Left cardiac atrium (tissue), 4 donors: ENCODE measurements around the gene SMYD3. TPM values are rescaled to one million over a fixed set of nuclear protein-coding genes. Genes with fewer than 3 reads are reported as not detected.

Source experiments
- ATAC-seq, 2 donors: fragments of 200-7000 bp; cut with Tn5 transposase; one replicate each; pipeline ENCODE4 v1.9.1; 2020; ENCODE audit warnings: mild to moderate bottlenecking in 2 of 2, moderate library complexity in 2 of 2
- DNase-seq: peaks from one replicate; pipeline ENCODE4 v3.0.0-alpha.2; 2020
- intact Hi-C, 2 donors: fragments of 100-400 bp; cut with DNase I; formaldehyde crosslinking; loops; one replicate each; pipeline versions ENCODE4 v1.14.1 to v1.15.1; 2022 to 2023
- total RNA-seq, 2 donors: library from RNA; stranded (reverse); fragmentation: NEBNext Ultra II Directional; extraction: Animal tissue kit (Norgen Biotek cat#: 25700); gene quantifications; one replicate each; pipeline ENCODE4 v1.2.1, GENCODE V29; 2021
- donor health status: DM: no; HTN: yes; CAD: no.
- donor health status: DM: no; HTN: yes; CAD: no; lungs with severe emphysema.
- donor health status: DM: yes; HTN: yes; CAD: no.
- donor health status: Dilated cardiomyopathy.

Gene SMYD3
- total RNA-seq, 2 donors from 2014 or later, result 6.5 to 11.9 TPM

DNA sequence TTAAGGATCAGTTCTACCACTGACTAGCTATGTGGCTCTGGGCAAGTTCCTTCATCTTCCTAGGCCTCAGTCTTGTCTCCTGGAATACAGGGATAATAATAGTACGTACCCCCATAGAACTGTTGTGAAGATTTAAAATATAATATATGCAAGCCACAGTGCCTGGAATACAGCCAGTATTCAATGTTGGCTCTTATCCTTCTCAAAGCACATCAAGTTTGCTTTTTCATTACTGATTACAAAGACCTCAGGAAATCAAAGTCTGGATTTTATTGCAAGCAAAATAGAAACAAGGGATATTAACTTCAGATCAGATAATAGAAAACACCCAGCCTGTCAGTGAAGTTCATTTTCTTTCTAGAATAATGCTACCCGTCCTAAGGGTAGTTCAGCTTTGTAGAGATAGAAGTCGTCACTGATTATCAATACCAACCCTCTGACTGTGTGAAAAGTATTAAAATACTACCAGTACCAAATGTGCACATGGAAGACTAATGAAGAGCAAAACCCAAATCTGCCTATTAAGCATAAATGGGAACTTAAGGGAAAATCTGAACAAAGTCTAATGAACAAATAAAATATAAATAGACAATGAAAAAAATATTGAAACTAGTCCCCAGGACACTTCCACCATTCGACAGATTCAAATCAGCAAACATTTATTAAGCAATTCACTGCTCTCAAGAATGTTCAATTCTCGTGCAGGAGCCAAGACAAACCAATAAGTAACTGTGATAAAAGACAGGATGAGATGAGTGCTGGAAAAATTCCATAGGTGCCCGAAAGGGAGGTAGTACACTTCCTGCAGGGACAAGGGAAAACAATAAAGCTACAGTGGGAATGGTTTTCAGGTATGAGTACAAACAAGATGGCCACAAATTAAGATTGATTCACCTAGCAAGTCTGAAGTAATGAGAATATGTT lies 206.2 kb downstream of the SMYD3 start:
- intact Hi-C loops, result no loop called here
- ATAC-seq (no peak), DNase-seq (no peak)

- DNase-seq, result no peak
- intact Hi-C loops, result no loop called here
- no peak for ATAC-seq
These were observed 209.5 kb downstream of the SMYD3 start for GRCh38 chr1:246297279-246298265.

DNA sequence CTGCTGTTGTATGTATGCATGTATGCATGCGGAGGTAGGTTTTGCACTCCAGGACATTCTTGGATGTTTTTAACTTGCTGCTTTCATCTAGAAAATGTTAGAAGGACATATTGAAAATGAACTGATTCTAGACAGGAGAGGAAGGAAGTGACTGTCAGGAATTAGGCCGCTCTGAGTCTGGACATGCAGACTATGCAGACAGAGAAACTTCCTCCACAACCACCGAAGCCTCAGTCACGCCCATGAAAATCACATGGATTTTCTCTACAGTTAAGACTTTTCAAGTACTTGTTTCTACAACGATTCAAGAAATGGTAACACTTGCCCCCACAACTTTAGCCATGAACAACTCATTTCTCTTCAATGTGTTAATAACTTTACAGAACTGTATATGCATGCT lies 211.1 kb downstream of the SMYD3 start:
- intact Hi-C loops, result no loop called here
- DNase-seq (no peak), ATAC-seq (no peak)

DNA sequence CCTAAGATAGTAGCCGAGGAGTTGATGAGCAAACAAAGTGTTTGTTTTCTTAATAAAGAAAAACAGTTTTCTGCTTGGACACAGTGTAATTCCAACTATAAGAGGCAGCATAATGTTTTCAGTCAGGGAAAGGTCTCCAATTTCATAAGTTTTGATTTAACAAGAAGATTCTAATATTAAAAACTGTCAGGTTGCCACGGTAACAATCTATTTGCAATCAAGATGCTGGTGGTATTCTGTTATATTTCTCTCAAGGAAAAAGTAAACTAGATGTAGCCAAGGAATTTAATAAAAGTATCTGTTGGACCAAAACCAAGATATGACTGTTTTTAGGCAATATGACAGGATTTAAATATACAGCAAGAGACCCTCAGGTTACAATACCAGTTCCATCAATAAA lies 211.7 kb downstream of the SMYD3 start:
- intact Hi-C loops, result no loop called here
- no peak for DNase-seq
- ATAC-seq, result no peak

DNA sequence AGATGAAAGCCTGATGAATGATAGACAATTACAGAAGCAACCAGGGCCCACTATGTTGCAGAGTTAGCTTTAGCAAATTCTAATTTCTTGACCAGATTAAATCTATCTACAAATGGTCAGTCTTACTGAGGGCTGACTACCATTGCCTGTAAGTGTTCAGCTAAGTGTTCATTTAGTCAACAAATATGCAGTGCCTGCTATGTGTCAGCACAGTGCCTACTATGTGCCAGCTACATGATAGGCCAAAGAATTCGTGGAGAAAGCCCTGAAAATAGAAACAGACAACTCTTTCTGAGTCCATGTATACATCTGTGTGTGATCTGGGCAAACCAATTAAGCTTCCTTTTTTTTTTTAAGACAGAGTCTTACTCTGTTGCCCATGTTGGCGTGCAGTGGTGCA lies 212.8 kb downstream of the SMYD3 start:
- intact Hi-C loops, result no loop called here
- DNase-seq, result no peak
- ATAC-seq, result no peak

DNA sequence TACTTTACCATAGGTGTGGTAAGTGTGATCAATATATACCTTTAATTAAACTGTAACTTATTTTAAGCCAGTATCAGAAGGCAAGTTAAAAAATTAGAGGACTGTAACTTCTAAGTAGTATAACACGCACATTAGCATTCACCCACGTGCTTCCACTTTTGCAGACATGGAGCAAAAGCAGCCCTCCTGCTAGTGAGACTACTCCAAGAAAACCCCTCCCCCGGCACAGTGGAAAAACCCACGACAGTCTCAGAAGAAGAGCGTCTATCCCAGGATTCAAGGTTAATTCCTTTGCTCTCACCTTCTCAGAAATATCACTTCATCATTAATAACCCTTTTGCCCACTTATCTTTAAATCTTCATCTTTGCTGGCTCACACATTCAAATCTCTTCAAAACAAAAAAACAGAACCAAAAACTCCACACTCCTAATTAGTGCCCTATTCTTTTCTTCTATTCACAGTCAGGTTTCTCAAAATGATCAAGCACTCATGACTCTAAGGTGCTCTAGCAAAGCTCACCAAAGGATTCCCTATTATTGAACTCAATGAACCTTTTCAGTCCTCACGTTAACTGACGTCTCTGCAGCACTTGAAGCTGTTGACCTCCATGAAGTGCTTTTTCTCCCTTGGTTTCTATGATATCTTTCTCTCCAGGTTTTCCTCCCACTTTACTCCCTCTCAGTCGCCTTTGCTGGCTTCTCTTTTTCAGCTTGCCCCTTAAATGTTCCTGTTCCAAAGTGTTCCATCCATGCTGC lies 213.5 kb downstream of the SMYD3 start:
- ATAC-seq (no peak), DNase-seq (no peak)
- intact Hi-C loops, result no loop called here

- DNase-seq, result no peak
- no peak for ATAC-seq
- intact Hi-C loops, result no loop called here
These were observed 214.5 kb downstream of the SMYD3 start for GRCh38 chr1:246292571-246292970.

- intact Hi-C loops, result no loop called here
- ATAC-seq, result no peak
- no peak for DNase-seq
These were observed 216.0 kb downstream of the SMYD3 start for GRCh38 chr1:246291127-246291526.

DNA sequence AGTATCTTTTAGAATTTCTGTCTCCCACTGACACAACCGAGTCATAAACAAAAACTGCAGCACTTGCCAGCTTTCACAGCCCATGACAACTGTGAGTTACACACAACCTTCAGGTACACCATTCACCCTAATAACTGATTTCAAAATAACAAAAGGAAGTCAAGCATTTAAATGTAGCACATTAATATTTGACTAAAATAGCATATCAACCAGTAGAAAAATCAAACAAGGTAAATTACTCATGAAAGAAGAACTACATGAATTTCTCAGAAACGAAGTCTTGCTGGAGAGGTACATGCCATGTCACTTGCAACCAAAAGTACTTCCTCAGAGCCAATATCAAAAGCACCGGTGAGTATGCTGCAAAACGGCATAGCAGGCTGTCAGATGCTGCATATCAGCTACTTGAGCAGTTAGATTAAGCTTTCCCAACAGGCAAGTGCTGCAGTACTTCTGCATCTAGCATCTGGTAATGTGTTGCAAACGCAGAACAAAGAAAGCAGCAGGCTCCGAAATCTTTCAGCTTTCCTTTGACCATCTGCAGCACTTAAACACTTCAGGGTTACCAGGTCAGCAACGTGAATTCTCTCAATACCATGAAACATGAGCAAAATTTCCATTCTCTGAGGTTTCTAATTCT lies 223.2 kb downstream of the SMYD3 start:
- intact Hi-C loops, result no loop called here
- DNase-seq, result no peak
- no peak for ATAC-seq

DNA sequence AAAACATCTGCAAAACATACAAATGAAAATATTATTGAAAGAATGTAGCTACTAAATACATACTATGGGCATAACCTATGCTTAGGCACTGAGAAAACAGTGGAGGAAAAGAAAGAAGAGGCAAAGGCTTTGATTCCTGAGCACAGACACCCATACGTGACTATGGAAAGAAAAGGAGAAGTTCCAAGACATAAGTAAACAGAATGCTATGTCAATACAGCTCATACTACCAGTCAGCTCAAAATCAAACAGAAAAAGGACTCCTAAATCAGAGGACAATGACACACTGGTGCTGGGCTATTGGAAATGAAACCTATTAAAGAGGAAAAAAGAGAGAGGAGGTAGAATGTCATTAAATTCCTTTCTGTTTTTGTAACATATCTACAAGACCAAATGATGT lies 225.4 kb downstream of the SMYD3 start:
- intact Hi-C loops, result no loop called here
- DNase-seq (no peak), ATAC-seq (no peak)

DNA sequence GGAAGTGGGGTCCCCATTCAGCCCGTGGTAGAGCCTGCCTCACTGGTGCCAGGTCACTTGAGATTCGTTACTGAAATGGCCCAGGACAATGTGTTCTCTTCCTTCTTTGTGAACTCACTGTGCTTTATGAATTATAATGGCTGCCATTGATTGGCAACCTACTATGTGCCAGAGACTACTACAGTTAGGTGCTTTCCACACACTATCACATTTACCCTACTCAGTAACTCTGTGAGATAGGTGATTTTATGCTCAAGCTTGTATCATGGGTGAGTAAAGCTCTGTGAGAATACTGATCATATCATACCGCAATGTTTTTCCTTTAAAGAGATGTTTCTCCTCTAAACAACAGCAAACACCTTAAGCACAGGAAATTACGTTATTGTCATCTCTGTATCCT lies 225.9 kb downstream of the SMYD3 start:
- no peak for ATAC-seq
- no peak for DNase-seq
- intact Hi-C loops, result no loop called here

DNA sequence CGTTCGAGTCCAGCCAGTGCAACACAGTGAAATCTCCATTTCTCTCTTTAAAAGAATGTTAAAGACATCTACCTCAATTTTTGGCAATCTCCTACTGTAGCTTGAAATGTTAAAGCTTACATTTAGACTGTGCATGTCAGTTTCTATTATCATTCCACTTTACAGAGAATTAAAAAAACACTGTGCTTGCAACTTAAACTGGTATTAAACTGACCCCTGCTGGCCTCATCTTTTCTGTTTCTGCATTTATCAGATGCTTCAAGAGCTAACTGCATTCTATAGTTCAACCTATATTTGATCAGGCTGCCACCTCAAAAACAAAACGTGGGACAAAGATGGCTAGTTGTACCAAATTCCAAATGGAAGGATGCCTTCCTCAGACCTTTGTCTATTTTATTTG lies 226.5 kb downstream of the SMYD3 start:
- ATAC-seq, result no peak
- no peak for DNase-seq
- intact Hi-C loops, result no loop called here

- intact Hi-C loops, result no loop called here
- ATAC-seq, result no peak
These were observed 227.7 kb downstream of the SMYD3 start for GRCh38 chr1:246279402-246279801.

DNA sequence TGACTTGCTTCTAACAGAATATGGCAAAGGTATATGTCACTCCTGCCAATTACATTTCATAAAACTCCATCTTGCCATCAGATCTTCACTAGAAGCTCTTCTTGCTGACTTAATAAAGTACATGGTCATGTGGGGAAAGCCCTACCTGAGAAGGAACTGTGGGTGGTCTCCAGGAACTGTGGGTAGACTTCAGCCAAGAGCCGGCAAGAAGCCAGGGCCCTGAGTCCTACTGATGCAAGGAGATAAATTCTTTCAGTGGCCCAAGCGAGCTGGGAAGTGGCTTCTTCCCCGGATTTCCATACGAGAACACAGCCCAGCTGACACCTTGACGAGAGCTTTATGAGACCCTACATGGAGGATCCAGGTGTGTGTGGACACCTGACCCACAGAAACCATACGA lies 228.7 kb downstream of the SMYD3 start:
- intact Hi-C loops, result no loop called here
- ATAC-seq, result no peak
- DNase-seq, result no peak

More at GRCh38 chr1:246279402-246279801, 227.7 kb downstream of the SMYD3 start:
- no peak for DNase-seq

- ATAC-seq, result no peak
- no peak for DNase-seq
- intact Hi-C loops, result no loop called here
These were observed 232.0 kb downstream of the SMYD3 start for GRCh38 chr1:246275036-246275435.

DNA sequence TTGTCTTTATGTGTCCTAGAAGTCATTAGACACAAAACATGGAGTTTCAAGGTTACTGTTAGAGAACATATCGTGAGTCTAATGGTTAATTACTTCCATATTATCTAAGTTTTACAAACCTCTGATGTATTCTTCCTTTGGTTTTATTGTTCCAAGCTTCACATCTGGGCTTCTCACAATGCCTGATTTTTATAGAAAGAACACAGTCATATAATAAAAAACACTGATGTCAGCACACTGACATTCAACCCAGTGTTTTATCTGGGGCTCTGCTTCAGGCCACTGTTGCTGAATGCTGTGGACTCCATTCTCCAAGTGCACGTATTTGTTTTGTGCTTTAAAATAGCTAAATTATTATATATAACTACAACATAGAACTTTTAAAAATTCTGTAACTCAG lies 232.9 kb downstream of the SMYD3 start:
- DNase-seq (no peak), ATAC-seq (no peak)
- intact Hi-C loops, result no loop called here

DNA sequence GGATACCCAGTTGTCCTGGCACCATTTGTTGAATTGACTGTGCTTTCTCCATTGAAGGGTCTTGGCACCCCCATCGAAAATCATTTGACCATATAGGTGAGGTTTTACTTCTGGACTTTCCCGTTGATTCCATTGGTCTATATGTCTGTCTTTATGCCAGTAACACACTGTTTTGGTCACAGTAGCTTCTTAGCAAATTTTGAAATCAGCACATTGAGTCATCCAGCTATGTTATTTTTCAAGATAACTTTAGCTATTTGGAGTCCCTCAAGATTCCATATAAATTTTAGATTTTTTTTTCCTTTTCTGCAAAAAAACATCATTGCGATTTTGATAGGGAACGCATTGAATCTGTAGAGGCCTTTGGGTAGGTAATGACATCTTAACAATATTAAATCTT lies 235.6 kb downstream of the SMYD3 start:
- ATAC-seq, result no peak
- intact Hi-C loops, result no loop called here
- DNase-seq, result no peak

DNA sequence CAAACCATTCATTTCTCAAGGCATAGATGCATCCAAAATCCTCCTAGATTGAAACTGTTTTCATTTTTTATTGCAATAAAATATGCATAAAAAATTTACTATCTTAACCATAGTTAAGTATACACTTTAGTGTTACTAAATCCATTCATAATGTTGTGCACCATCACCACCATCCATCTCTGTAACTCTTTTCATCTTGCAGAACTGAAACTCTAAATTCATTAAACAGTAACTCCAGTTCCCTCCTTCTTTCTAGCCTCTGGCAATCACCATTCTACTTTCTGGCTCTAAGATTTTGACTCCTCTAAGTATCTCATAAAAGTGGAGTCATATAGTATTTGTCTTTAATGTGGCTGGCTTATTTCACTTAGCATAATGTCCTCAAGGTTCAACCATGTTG lies 236.8 kb downstream of the SMYD3 start:
- DNase-seq (no peak), ATAC-seq (no peak)
- intact Hi-C loops, result no loop called here

- DNase-seq (no peak), ATAC-seq (no peak)
- intact Hi-C loops, result no loop called here
These were observed 237.6 kb downstream of the SMYD3 start for GRCh38 chr1:246269466-246269865.
